ENCODE results near the gene LCAT.

Gene LCAT

GRCh38 chr16:67931712-67932461 is 12.0 kb downstream of the LCAT start, which contains the start of gene CTRL:
Gene CTRL, minus strand, starts transcription at chr16:67931862. Its CDS starts 10 bp downstream, at chr16:67931852.
- peak; percentile 12 for TF ChIP-seq CTCF (conservative IDR thresholded peaks at IDR 0.05; ENCODE audit: control insufficient read depth, insufficient read depth, low read depth, low read length)
- no peak for DNase-seq (ENCODE audit: low read depth)
- no peak within 1 kb of the TSS for H3K4me3 ChIP-seq (ENCODE audit: control insufficient read depth, low read depth, low read length)

DNA sequence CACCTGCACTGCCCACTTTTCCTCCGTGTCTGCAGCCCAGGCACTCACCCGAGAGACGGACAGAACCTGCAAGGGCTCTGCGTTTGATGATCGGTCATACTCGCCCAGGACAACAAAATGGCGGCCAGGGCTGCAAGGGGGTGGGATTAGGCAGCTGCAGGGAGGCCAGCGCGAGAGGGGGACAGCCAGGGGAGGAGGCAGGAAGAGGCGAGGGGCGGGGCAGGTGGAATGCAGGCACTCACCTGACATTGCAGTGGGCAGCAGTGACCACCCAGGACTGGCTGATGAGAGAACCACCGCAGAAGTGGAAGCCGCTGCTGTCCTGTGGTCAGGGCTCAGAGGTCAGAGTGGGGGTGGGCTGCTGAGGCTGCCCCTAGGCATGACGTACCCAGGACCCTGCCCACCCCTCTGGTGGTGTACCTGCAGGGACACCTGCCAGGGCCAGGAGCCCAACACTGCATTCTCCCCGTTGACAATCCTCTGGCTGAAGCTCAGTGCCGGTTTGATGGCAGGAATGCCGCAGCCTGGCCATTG is 13.2 kb downstream of the LCAT start:
- DNase-seq (ENCODE audit: low read depth), result no peak
- no peak for TF ChIP-seq CTCF (conservative IDR thresholded peaks at IDR 0.05; ENCODE audit: control insufficient read depth, insufficient read depth, low read depth, low read length)
- H3K4me3 ChIP-seq (ENCODE audit: control insufficient read depth, low read depth, low read length), result no peak overlapping the region

GRCh38 chr16:67930191-67930590 is 13.7 kb downstream of the LCAT start:
- no peak for DNase-seq (ENCODE audit: low read depth)
- TF ChIP-seq CTCF (conservative IDR thresholded peaks at IDR 0.05; ENCODE audit: control insufficient read depth, insufficient read depth, low read depth, low read length), result no peak
- no peak overlapping the region for H3K4me3 ChIP-seq (ENCODE audit: control insufficient read depth, low read depth, low read length)

DNA sequence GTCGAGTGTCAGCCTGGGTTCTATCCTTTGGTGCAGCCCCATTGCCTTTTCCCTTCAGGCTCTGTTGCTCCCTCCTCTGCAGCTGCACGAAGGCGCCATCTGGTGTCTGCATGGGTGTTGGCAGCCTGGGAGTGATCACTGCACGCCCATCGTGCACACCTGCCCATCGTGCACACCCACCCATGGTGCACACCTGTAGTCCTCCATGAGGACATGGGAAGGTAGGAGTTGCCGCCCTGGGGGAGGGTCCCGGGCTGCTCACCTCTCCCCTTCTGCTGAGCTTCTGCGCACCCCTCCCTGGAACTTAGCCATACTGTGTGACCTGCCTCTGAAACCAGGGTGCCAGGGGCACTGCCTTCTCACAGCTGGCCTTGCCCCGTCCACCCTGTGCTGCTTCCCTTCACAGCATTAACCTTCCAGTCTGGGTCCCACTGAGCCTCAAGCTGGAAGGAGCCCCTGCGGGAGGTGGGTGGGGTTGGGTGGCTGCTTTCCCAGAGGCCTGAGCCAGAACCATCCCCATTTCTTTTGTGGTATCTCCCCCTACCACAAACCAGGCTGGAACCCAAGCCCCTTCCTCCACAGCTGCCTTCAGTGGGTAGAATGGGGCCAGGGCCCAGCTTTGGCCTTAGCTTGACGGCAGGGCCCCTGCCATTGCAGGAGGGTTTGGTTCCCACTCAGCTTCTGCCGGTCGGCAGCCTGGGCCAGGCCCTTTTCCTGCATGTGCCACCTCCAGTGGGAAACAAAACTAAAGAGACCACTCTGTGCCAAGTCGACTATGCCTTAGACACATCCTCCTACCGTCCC is 15.2 kb downstream of the LCAT start:
- no peak overlapping the region for H3K4me3 ChIP-seq (ENCODE audit: control insufficient read depth, low read depth, low read length)
- peak; percentile 88 for TF ChIP-seq CTCF (conservative IDR thresholded peaks at IDR 0.05; ENCODE audit: control insufficient read depth, insufficient read depth, low read depth, low read length)
- peak; percentile 52 for DNase-seq (ENCODE audit: low read depth)

GRCh38 chr16:67928147-67928546 is 15.8 kb downstream of the LCAT start:
- no peak overlapping the region for H3K4me3 ChIP-seq (ENCODE audit: control insufficient read depth, low read depth, low read length)
- DNase-seq (ENCODE audit: low read depth), result no peak
- TF ChIP-seq CTCF (conservative IDR thresholded peaks at IDR 0.05; ENCODE audit: control insufficient read depth, insufficient read depth, low read depth, low read length), result no peak

GRCh38 chr16:67927131-67927941 is 16.6 kb downstream of the LCAT start:
- no peak overlapping the region for H3K4me3 ChIP-seq (ENCODE audit: control insufficient read depth, low read depth, low read length)
- DNase-seq (ENCODE audit: low read depth), result no peak
- no peak for TF ChIP-seq CTCF (conservative IDR thresholded peaks at IDR 0.05; ENCODE audit: control insufficient read depth, insufficient read depth, low read depth, low read length)
